Endothelial cell of umbilical vein (primary cell): ENCODE measurements around the gene BLACAT1.
"Not testable (repeated sequence)": the region's sequence is repeated elsewhere in the genome, so short reads cannot be mapped to it uniquely, and the experiment has no call there.

Source experiments
- CTCF ChIP-seq, 2 donors: IDR thresholded peaks; 1 replicate in 1 of 2; 2 replicates in 1 of 2; pipeline ENCODE4 v1.5.1; 2011; ENCODE audit warnings: low read length in 2 of 2, mild to moderate bottlenecking in 2 of 2, moderate library complexity in 2 of 2, control low read depth in 1 of 2, inconsistent platforms in 1 of 2, low read depth in 1 of 2; ENCODE audit not compliant: insufficient read depth in 1 of 2; ENCODE audit errors: extremely low read depth in 1 of 2
- EZH2 ChIP-seq: IDR thresholded peaks from 2 replicates; pipeline ENCODE4 v1.6.1; 2012; ENCODE audit warnings: borderline replicate concordance, low read depth, mild to moderate bottlenecking, moderate library complexity, low read length, inconsistent platforms; ENCODE audit not compliant: severe bottlenecking
- FOS ChIP-seq: IDR thresholded peaks from 2 replicates; pipeline ENCODE4 v1.6.1; 2011; ENCODE audit warnings: mild to moderate bottlenecking, low read length, moderate library complexity, borderline replicate concordance; ENCODE audit not compliant: insufficient read depth
- GATA2 ChIP-seq: IDR thresholded peaks from 2 replicates; pipeline ENCODE4 v1.7.0; 2011; ENCODE audit warnings: low read depth, mild to moderate bottlenecking, moderate library complexity, mixed read lengths, low read length; ENCODE audit not compliant: insufficient read length, insufficient read depth
- JUN ChIP-seq: IDR thresholded peaks from 2 replicates; pipeline ENCODE4 v1.6.1; 2011; ENCODE audit warnings: borderline replicate concordance, low read depth; ENCODE audit not compliant: insufficient read length, insufficient read depth
- MAX ChIP-seq: IDR thresholded peaks from 2 replicates; pipeline ENCODE4 v1.6.1; 2011; ENCODE audit not compliant: insufficient read depth, insufficient read length
- MYC ChIP-seq: IDR thresholded peaks from one replicate; pipeline ENCODE4 v1.6.1; 2011; ENCODE audit warnings: mild to moderate bottlenecking, low read depth, low read length
- POLR2A ChIP-seq: IDR thresholded peaks from 2 replicates; pipeline ENCODE4 v1.6.1; 2012; ENCODE audit warnings: low read depth, mild to moderate bottlenecking, control low read depth, low read length
- POLR2AphosphoS5 ChIP-seq: IDR thresholded peaks from 2 replicates; pipeline ENCODE4 v1.6.1; 2012; ENCODE audit warnings: low read depth, mild to moderate bottlenecking, control low read depth, low read length, moderate library complexity; ENCODE audit not compliant: insufficient read depth

GRCh38 chr1:205406252-205406651 lies 49.6 kb downstream of the BLACAT1 start:
- not testable (repeated sequence) for TF ChIP-seq GATA2; CTCF (IDR thresholded peaks at IDR 0.05; ENCODE audit: extremely low read depth in 1 of 2, insufficient read depth in 1 of 2, low read depth in 1 of 2, low read length in 2 of 2); POLR2A; EZH2; FOS; POLR2AphosphoS5; MAX; JUN; MYC
